ENCODE measurements around the gene CARMIL3.
"Not testable (repeated sequence)": the region's sequence is repeated elsewhere in the genome, so short reads cannot be mapped to it uniquely, and the experiment has no call there.

The CARMIL3 gene

GRCh38 chr14:24051789-24052655 is at the start of gene CARMIL3:
Gene CARMIL3 (plus strand): TSS chr14:24052009. CDS start chr14:24052154, 145 bp downstream.
- DNase-seq: peak; percentile 55 to 73

GRCh38 chr14:24006471-24006816 is 45.4 kb upstream of the CARMIL3 start:
- not testable (repeated sequence) for DNase-seq

DNA sequence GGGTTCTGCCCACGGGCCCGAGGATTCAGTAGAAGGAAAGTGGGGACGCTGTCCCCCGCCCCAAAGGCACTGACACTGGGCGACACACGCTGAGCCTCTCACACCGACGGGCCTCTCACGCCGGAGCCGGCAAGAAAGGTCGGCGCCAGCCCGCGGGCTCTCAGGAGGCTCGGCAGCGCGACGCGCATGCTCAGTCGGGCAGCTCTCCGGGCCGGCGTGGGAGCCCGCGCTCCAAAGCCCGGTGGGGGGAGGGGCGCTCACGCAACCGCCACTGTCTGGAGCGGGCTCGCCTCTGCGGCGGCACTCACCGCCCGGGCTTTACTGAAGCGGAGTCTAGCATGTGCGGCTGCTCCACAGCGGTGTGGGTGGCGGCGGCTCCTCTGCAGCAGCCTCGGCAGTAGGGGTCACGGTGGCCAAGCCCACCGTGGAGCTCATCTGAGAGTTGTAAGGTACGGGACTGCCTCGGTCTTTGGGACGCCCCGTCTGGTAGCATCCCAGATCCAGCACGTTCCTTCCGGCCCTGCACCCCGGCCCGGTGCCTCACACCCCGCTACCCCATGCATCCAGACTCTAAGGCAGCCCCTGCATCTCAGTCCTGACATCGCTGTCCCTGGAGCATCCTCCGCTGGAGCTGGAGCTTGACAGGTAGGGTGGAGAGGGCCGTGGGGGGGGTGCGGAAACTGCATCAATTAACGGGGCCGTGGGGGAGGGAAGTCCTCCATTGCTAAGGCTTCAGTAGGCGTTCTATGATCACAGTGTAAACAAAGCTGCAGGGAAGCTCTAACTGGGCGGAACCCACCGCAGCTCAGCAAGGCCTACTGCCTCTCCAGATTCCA is 44.8 kb upstream of the CARMIL3 start:
- peak in 1 of 2 donors; percentile 16 for DNase-seq

DNA sequence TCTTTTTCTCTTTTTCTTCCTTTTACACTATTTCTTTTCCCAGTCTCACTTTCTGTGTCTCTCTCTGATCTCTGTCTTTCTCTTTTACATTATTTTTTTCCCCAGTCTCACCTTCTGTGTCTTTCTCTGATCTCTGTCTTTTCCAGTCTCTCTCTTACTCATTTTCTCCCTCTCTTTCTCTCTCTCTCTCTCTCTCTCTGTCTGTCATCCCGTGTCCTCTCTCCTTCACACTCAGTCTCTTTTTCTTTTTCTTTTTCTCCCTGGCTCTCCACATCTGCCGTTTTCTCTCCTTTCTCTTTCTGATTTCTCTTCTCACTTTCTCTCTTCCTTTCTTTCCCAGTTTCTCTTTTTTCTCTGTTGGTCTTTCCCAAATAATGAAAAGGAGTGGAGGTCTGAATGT is 40.8 kb upstream of the CARMIL3 start:
- DNase-seq: no peak

DNA sequence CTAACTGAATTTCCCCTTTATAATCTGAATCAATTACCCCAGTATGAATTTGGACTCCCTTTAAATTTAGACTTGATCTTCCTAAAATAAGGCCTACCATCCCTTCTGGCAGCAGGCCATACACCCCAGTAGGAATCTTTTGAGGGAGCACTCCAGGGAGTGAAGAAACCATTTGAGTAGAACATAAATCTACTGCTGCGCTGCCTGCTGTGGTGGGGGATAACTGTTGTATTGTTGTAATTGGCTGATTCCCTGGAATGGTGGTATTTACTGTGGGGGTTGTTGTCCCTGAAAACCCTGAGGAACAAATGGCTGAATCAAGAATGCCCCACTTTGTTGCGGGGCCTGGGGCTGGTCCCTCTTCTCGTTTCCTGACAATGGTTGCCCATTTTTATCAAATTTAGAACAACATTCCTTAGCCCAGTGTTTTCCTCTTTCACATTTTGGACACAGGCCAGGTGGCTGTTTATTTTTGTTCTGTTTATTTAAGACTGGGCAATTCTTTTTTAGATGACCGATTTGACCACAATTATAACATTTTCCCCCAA is 39.0 kb upstream of the CARMIL3 start:
- DNase-seq: not testable (repeated sequence)

DNA sequence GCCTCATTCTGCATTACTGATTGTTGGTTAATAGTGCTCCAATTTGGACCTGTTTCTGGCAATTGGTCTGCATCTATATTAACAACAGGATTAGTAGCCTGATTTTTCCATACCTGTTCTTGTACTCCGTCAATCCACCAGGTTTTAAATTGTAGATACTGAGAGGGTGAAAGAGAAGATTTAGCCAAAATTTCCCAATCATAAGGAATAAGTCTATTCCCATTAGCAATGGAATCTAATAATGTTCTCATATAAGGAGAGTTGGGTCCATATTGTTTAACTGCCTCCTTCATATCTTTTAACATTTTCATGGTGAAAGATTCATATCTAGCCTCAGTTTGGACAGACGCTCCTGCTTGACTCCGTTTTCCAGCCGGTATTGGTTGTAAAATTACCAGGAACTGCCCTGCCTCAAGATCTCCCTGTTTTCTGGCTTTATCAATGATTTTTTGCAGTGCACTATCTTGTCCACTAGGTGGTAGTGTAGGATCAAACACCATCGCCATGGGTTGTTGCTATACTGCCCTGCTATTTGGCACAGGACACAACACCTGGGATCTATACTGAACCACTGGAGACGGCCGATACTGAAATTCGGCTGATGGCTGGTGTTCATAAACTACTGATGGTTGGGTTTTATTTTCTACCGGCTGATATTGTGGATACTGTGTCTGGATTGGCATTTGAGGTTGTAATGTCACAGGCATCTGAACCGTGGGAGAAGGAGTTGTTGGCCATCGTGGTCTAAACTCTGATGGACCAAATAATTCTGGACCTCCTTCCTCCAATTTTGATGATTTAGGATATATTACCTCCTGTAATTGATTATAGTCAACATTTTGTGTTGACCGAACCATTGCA is 37.9 kb upstream of the CARMIL3 start:
- DNase-seq: peak in 1 of 2 donors; percentile 59

GRCh38 chr14:24015745-24016144 is 36.1 kb upstream of the CARMIL3 start:
- not testable (repeated sequence) for DNase-seq

DNA sequence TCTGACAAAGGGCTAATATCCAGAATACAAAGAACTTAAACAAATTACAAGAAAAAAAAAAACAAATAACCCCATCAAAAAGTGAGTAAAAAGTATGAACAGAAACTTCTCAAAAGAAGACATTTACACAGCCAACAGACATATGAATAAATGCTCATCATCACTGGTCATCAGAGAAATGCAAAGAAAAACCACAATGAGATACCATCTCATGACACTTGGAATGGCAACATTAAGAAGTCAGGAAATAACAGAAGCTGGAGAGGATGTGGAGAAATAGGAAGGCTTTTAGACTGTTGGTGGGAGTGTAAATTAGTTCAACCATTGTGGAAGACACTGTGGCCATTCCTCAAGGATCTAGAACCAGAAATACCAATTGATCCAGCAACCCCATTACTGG is 32.8 kb upstream of the CARMIL3 start:
- DNase-seq: not testable (repeated sequence)

GRCh38 chr14:24019944-24020343 is 31.9 kb upstream of the CARMIL3 start:
- not testable (repeated sequence) for DNase-seq

DNA sequence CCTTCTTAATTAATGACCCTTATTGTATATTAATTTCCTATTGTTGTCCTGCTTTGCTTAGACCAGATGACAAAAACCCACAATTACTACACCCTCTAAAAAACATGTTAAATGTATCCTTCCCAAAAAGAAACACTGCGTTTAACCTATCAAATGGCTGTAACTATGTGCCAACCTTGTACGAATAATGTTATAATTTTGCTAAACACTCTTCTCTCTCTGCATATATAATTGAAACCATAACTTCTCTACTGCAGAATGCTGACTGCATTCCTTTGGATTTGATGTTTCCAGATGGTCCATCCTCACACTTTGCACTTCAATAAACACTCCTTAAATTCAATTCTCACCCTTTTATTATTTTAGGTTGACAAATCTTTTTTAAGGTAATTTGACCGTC is 31.3 kb upstream of the CARMIL3 start:
- not testable (repeated sequence) for DNase-seq

- not testable (repeated sequence) for DNase-seq
These were observed 26.8 kb upstream of the CARMIL3 start for GRCh38 chr14:24024939-24025418.

GRCh38 chr14:24029687-24030086 is 22.1 kb upstream of the CARMIL3 start:
- not testable (repeated sequence) for DNase-seq

GRCh38 chr14:24031331-24031730 is 20.5 kb upstream of the CARMIL3 start:
- DNase-seq: not testable (repeated sequence)

GRCh38 chr14:24032727-24033418 is 18.9 kb upstream of the CARMIL3 start:
- DNase-seq: no peak

DNA sequence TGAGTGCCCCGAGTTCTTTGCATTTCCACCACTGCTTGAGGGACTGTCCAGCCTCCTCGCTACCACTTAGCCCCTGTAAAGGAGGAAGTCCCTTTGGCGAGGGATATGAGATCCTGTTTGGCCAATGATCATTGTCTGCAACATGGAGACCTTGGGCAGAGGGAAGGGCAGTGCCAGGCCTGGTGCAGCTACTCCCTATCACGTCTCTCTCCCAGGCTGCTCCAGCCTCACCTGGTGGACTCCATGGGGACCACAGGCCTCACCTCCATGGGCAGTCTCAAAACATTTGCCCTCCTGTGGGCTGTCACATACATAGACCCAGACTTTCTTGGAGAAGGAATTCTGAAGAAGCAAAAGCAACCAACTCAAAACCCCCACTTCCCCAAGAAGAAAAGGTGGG is 16.0 kb upstream of the CARMIL3 start:
- not testable (repeated sequence) for DNase-seq

- peak; percentile 77 to 78 for DNase-seq
These were observed 15.4 kb upstream of the CARMIL3 start for GRCh38 chr14:24036169-24036962.

GRCh38 chr14:24036963-24037657 is 14.7 kb upstream of the CARMIL3 start:
- DNase-seq: not testable (repeated sequence)

DNA sequence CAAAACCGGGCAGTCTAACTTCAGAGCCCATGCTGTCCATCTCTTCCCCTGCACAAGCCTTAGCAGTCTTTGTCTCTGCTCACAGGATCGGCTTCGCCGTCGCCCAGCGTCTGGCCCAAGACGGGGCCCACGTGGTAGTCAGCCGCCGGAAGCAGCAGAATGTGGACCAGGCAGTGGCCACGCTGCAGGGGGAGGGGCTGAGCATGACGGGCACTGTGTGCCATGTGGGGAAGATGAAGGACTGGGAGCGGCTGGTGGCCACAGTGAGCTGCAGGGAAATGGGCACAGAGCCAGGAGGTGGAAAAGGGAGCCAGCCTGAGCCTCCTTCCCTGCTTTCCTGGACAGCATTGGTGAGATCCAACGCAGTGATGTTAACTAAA is 14.2 kb upstream of the CARMIL3 start:
- no peak for DNase-seq

DNA sequence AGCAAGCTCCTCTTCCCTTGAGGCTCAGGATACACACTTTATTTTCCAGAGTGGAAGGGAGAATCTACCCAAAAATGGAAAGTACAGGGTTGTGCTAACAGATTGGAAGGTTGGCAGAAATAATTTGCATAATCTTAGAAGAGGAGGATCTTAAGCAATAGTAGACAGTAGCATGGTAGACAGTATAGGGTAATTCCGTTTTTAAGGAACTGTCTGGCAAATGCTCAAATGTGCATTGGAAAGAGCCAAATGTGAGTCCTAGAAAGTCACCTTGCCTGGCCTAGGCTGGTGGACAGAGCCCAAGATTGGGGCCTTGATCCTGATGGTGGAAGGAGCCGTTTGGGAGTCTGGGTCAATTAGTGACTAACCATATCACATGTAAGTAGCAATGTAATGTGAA is 13.1 kb upstream of the CARMIL3 start:
- no peak for DNase-seq

DNA sequence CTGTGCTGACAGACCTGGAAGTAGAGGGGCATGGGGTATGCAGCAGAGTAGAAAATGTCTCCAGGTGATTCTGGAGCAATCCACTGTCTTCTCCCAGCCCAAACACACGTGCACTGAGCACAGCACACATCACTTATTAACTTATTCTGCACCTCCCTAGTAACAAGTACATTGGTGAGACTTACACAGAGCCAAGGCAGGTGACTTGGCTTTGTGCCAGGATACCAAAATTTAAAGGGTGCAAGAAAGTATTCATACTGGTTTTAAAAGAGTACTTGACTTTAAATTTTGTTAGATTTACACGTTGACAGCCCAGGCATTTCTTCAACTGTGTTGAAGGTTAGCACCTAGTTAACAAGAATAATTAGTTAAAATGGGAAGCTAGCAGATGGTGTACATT is 11.1 kb upstream of the CARMIL3 start:
- DNase-seq: no peak

Measured in hippocampal formation (tissue), 2 donors.